IMR-90 (cell line): Measurements from ENCODE around the gene FAM193A. TPM values are rescaled to one million over a fixed set of nuclear protein-coding genes. Genes with fewer than 3 reads are reported as not detected.

ENCODE experiments used
- ATAC-seq: fragments of 200-7000 bp; cut with Tn5 transposase; 2 replicates; pipeline ENCODE4 v1.9.1; 2020; ENCODE audit warnings: low read depth, mild to moderate bottlenecking, moderate library complexity
- BruUV-seq: library from RNA; stranded (reverse); fragments of 400-500 nt; replicated peaks from 2 replicates; lab custom pipeline; 2021; lab: Mats Ljungman, UMichigan
- CTCF ChIA-PET: fragments of 300-600 bp; formaldehyde crosslinking; extraction: SDS; loops from one replicate; lab custom pipeline; 2021; ENCODE audit warnings: antibody characterized with exemption; lab: Yijun Ruan, JAX
- POLR2A ChIA-PET: fragments of 300-600 bp; sonication (Branson Sonifier 250); formaldehyde crosslinking; loops from one replicate; lab custom pipeline; 2022; ENCODE audit warnings: antibody characterized with exemption; ENCODE audit not compliant: unreplicated experiment; lab: Charles Lee
- DNase-seq: peaks from one replicate; pipeline ENCODE4 v3.0.0; 2013
- H2AFZ ChIP-seq: replicated peaks from 2 replicates; pipeline ENCODE3; 2013; ENCODE audit warnings: low read length, mild to moderate bottlenecking; ENCODE audit not compliant: poor library complexity
- H2AK5ac ChIP-seq: 2 replicates; pipeline ENCODE4 v1.6.1; 2013; ENCODE audit warnings: low read depth, low read length, inconsistent platforms
- H2AK9ac ChIP-seq: replicated peaks from 2 replicates; pipeline ENCODE3; 2013; ENCODE audit warnings: mild to moderate bottlenecking, low read depth, low read length, moderate library complexity; ENCODE audit not compliant: poor library complexity
- H2BK120ac ChIP-seq: 2 replicates; pipeline ENCODE4 v1.6.1; 2013; ENCODE audit warnings: low read depth, low read length, inconsistent platforms
- H2BK15ac ChIP-seq: 3 replicates; pipeline ENCODE4 v1.6.1; 2013; ENCODE audit warnings: low read depth, low read length, inconsistent platforms
- H2BK20ac ChIP-seq: 2 replicates; pipeline ENCODE4 v1.6.1; 2013; ENCODE audit warnings: low read depth, mild to moderate bottlenecking, inconsistent platforms, low read length, moderate library complexity
- H2BK5ac ChIP-seq: 2 replicates; pipeline ENCODE4 v1.6.1; 2013; ENCODE audit warnings: mild to moderate bottlenecking, low read depth, low read length, inconsistent platforms; ENCODE audit not compliant: poor library complexity, severe bottlenecking
- H3K14ac ChIP-seq: replicated peaks from 2 replicates; pipeline ENCODE4 v1.6.1; 2013; ENCODE audit warnings: low read depth, low read length, inconsistent platforms
- H3K18ac ChIP-seq: 2 replicates; pipeline ENCODE4 v1.6.1; 2013; ENCODE audit warnings: low read depth, low read length, control low read depth
- H3K23ac ChIP-seq: 2 replicates; pipeline ENCODE4 v1.6.1; 2013; ENCODE audit warnings: low read depth, low read length, inconsistent platforms
- H3K27ac ChIP-seq: 2 replicates; pipeline ENCODE4 v1.5.1; 2013; ENCODE audit warnings: mild to moderate bottlenecking, control low read depth, low read length; ENCODE audit not compliant: insufficient read depth
- H3K27me3 ChIP-seq: 2 replicates; pipeline ENCODE4 v1.6.1; 2013; ENCODE audit warnings: low read length; ENCODE audit not compliant: control insufficient read depth, insufficient read depth
- H3K36me3 ChIP-seq: 2 replicates; pipeline ENCODE4 v1.6.1; 2013; ENCODE audit warnings: low read length, mixed read lengths; ENCODE audit not compliant: control insufficient read depth, insufficient read depth
- H3K4ac ChIP-seq: 2 replicates; pipeline ENCODE4 v1.6.1; 2013; ENCODE audit warnings: low read depth, low read length, inconsistent platforms
- H3K4me1 ChIP-seq: 2 replicates; pipeline ENCODE4 v1.6.1; 2013; ENCODE audit warnings: low read length, mixed read lengths; ENCODE audit not compliant: control insufficient read depth, insufficient read depth
- H3K4me2 ChIP-seq: 2 replicates; pipeline ENCODE4 v1.6.1; 2013; ENCODE audit warnings: low read depth, mild to moderate bottlenecking, control low read depth, low read length, moderate library complexity
- H3K4me3 ChIP-seq: 2 replicates; pipeline ENCODE4 v1.5.1; 2013; ENCODE audit warnings: low read depth, mild to moderate bottlenecking, control low read depth, low read length, moderate library complexity; ENCODE audit not compliant: insufficient read depth
- H3K56ac ChIP-seq: 2 replicates; pipeline ENCODE4 v1.6.1; 2013; ENCODE audit warnings: low read length, inconsistent platforms; ENCODE audit not compliant: insufficient read depth; ENCODE audit errors: extremely low read depth
- H3K79me1 ChIP-seq, 2 experiments: 2 replicates each; pipeline ENCODE4 v1.6.1; 2013; ENCODE audit warnings: low read length in 2 of 2, inconsistent platforms in 1 of 2, low read depth in 1 of 2
- H3K9ac ChIP-seq: 2 replicates; pipeline ENCODE4 v1.6.1; 2013; ENCODE audit warnings: low read depth, low read length, control low read depth
- H3K9me1 ChIP-seq: 2 replicates; pipeline ENCODE4 v1.6.1; 2013; ENCODE audit warnings: low read length, inconsistent platforms; ENCODE audit not compliant: insufficient read depth
- H3K9me3 ChIP-seq: 2 replicates; pipeline ENCODE4 v1.6.1; 2013; ENCODE audit warnings: low read length; ENCODE audit not compliant: control insufficient read depth, insufficient read depth
- H4K20me1 ChIP-seq: 2 replicates; pipeline ENCODE4 v1.6.1; 2013; ENCODE audit warnings: low read length, inconsistent platforms; ENCODE audit not compliant: insufficient read depth
- H4K5ac ChIP-seq: 2 replicates; pipeline ENCODE4 v1.6.1; 2013; ENCODE audit warnings: mild to moderate bottlenecking, low read depth, low read length, control low read depth
- H4K8ac ChIP-seq, 2 experiments: 2 replicates each; pipeline ENCODE4 v1.6.1; 2013; ENCODE audit warnings: low read depth in 2 of 2, low read length in 2 of 2, control low read depth in 1 of 2, inconsistent platforms in 1 of 2
- H4K91ac ChIP-seq: 2 replicates; pipeline ENCODE4 v1.6.1; 2013; ENCODE audit warnings: low read depth, low read length, inconsistent platforms; ENCODE audit not compliant: insufficient read depth
- BHLHE40 ChIP-seq: fragments of 150-350 bp; IDR thresholded peaks from 2 replicates; pipeline ENCODE4 v1.6.1; 2016; ENCODE audit warnings: mild to moderate bottlenecking, low read depth, low read length
- CEBPB ChIP-seq: IDR thresholded peaks from 2 replicates; pipeline ENCODE4 v1.6.1; 2012; ENCODE audit warnings: low read depth, low read length, improper control_type of control experiment
- CHD1 ChIP-seq: IDR thresholded peaks from 2 replicates; pipeline ENCODE4 v1.6.1; 2012; ENCODE audit warnings: low read depth, low read length, improper control_type of control experiment
- CTCF ChIP-seq: conservative IDR thresholded peaks from 2 replicates; pipeline ENCODE4 v1.5.1; 2012; ENCODE audit warnings: mild to moderate bottlenecking, low read depth, low read length, improper control_type of control experiment
- FOS ChIP-seq: fragments of 150-350 bp; IDR thresholded peaks from 2 replicates; pipeline ENCODE4 v1.6.1; 2016; ENCODE audit warnings: low read depth, low read length
- MAFK ChIP-seq: IDR thresholded peaks from 2 replicates; pipeline ENCODE4 v1.6.1; 2012; ENCODE audit warnings: low read depth, low read length, improper control_type of control experiment
- MAZ ChIP-seq: IDR thresholded peaks from 2 replicates; pipeline ENCODE4 v1.6.1; 2012; ENCODE audit warnings: low read depth, mild to moderate bottlenecking, low read length, improper control_type of control experiment, moderate library complexity, borderline replicate concordance
- MXI1 ChIP-seq: IDR thresholded peaks from 2 replicates; pipeline ENCODE4 v1.6.1; 2012; ENCODE audit warnings: low read depth, mild to moderate bottlenecking, low read length, moderate library complexity, borderline replicate concordance
- NFE2L2 ChIP-seq: fragments of 150-350 bp; IDR thresholded peaks from 2 replicates; pipeline ENCODE4 v1.6.1; 2016; ENCODE audit warnings: low read depth, mild to moderate bottlenecking, low read length
- POLR2A ChIP-seq: IDR thresholded peaks from 2 replicates; pipeline ENCODE4 v1.6.1; 2012; ENCODE audit warnings: mild to moderate bottlenecking, low read depth, low read length
- RAD21 ChIP-seq: IDR thresholded peaks from 2 replicates; pipeline ENCODE4 v1.6.1; 2012; ENCODE audit warnings: low read length, improper control_type of control experiment
- RCOR1 ChIP-seq: IDR thresholded peaks from 2 replicates; pipeline ENCODE4 v1.6.1; 2012; ENCODE audit warnings: mild to moderate bottlenecking, low read length, improper control_type of control experiment; ENCODE audit not compliant: insufficient replicate concordance
- RFX5 ChIP-seq: IDR thresholded peaks from 2 replicates; pipeline ENCODE4 v1.8.0; 2012; ENCODE audit warnings: low read depth, mild to moderate bottlenecking, low read length, moderate library complexity
- SMC3 ChIP-seq: fragments of 150-350 bp; IDR thresholded peaks from 2 replicates; pipeline ENCODE4 v1.6.1; 2016; ENCODE audit warnings: low read depth, mild to moderate bottlenecking, antibody characterized with exemption, low read length, moderate library complexity
- USF2 ChIP-seq: fragments of 150-350 bp; IDR thresholded peaks from 2 replicates; pipeline ENCODE4 v1.6.1; 2017; ENCODE audit warnings: mild to moderate bottlenecking, antibody characterized with exemption, low read length, low read depth
- WGBS, 2 experiments: methylation state at CpG; one replicate each; pipeline versions ENCODE4 v1.1.5 to v1.1.7; 2013; ENCODE audit warnings: missing lambda C conversion rate in 2 of 2; ENCODE audit not compliant: insufficient read length in 1 of 2; ENCODE audit errors: extremely low coverage in 2 of 2; 5-methylcytosine and 5-hydroxymethylcytosine counted together
- dilution Hi-C: fragments of 300-500 bp; cut with HindIII; formaldehyde crosslinking; loops from one replicate; pipeline ENCODE4 v1.14.3; 2018; ENCODE audit warnings: low sequenced_read_pairs; ENCODE audit not compliant: unreplicated experiment
- in situ Hi-C: fragments of 300-500 bp; cut with MboI; formaldehyde crosslinking; loops from 3 replicates; pipeline ENCODE4 v1.14.3; 2019; ENCODE audit warnings: low sequenced_read_pairs, inconsistent platforms, mixed read lengths
- intact Hi-C: fragments of 100-400 bp; cut with micrococcal nuclease; formaldehyde crosslinking; loops from 2 replicates; pipeline ENCODE4 v1.10.0; 2022
- polyA plus RNA-seq, 3 experiments: library from polyadenylated mRNA; depleted of rRNA; stranded (reverse); fragments of >200 nt; gene quantifications; 2 replicates each; pipeline ENCODE4 v1.2.3, GENCODE V29; 2012; ENCODE audit warnings: low replicate concordance in 1 of 3
- total RNA-seq: library from RNA; depleted of rRNA; stranded (reverse); fragments of >200 nt; gene quantifications from 2 replicates; pipeline ENCODE4 v1.2.3, GENCODE V29; 2012

Gene FAM193A
- total and polyA plus RNA-seq, 2 of the 4 experiments (the other 2 are of a cell fraction): 6.8 to 11.0 TPM

GRCh38 chr4:2742081-2742822, 205.8 kb downstream of the FAM193A start:
- Histone ChIP-seq H3K79me1 (peaks cover 3 to 50% of the 10 kb centered on the region in 2 experiments; a peak in 3 of 4 replicates), H2AK5ac (peak overlapping the region; percentile 54; the same call in 1 of the 2 replicates), H3K9ac (no peak overlapping the region), H3K23ac (no peak overlapping the region), H3K18ac (no peak overlapping the region), H3K4me1 (peaks cover 24% of the 10 kb centered on the region), H3K4me3 (no peak overlapping the region), H3K14ac (0 out of 2 replicates have a peak overlapping the region, but pooled peaks have one; percentile 18), H3K27ac (no peak overlapping the region), H2AFZ (no peak overlapping the region), H2BK120ac (no peak overlapping the region), H3K4me2 (no peak overlapping the region), H3K27me3 (no peaks in the 10 kb centered on the region), H4K5ac (no peak overlapping the region), H4K8ac (no peak overlapping the region), H3K9me3 (no peaks in the 10 kb centered on the region), H3K56ac (no peak overlapping the region), H4K20me1 (peaks cover 21% of the 10 kb centered on the region), H3K9me1 (peaks cover 31% of the 10 kb centered on the region), H4K91ac (no peak overlapping the region), H3K4ac (peak overlapping the region; percentile 23; the same call in 1 of the 2 replicates), H2BK20ac (no peak overlapping the region), H2BK5ac (no peak overlapping the region), H2AK9ac (no peak overlapping the region), H3K36me3 (peaks cover 44% of the 10 kb centered on the region), H2BK15ac (no peak overlapping the region)
- BruUV-seq: no TSS peak
- dilution Hi-C loops: no loop called here
- intact Hi-C loops: no loop called here
- no peak for DNase-seq
- CTCF ChIA-PET: no interaction called here
- WGBS, 2 experiments: 94% methylated on average over 12 of the region's 27 CpGs; no CpG with 5 or more reads in 1 of the 2 experiments
- POLR2A ChIA-PET: no interaction called here
- ATAC-seq: no peak
- in situ Hi-C loops: no loop called here
- TF ChIP-seq CTCF (no peak), FOS (no peak), MAZ (no peak), USF2 (no peak), BHLHE40 (no peak), POLR2A (no peak), RFX5 (no peak), CHD1 (no peak), SMC3 (no peak), MAFK (no peak), MXI1 (no peak), RAD21 (no peak), RCOR1 (no peak), NFE2L2 (no peak), CEBPB (no peak)
